ENCODE data around the gene SPACA4. TPM values are rescaled to one million over a fixed set of nuclear protein-coding genes. Genes with fewer than 3 reads are reported as not detected.
A peak's percentile ranks its signal among the peaks of the same experiment; 100 is the strongest.

The SPACA4 gene
- total RNA-seq, 1 experiment from 2014 or later, result not detected

GRCh38 chr19:48595833-48596232, 10.7 kb upstream of the SPACA4 start:
- in situ Hi-C loops (cut with HindIII; ENCODE audit: low sequenced_read_pairs), result no loop called here
- no peak for DNase-seq (ENCODE audit: low spot score)

- in situ Hi-C loops (cut with HindIII; ENCODE audit: low sequenced_read_pairs), result no loop called here
- DNase-seq (ENCODE audit: low spot score), result no peak
These were observed 10.3 kb upstream of the SPACA4 start for GRCh38 chr19:48596237-48596636.

- in situ Hi-C loops (cut with HindIII; ENCODE audit: low sequenced_read_pairs), result no loop called here
- no peak for DNase-seq (ENCODE audit: low spot score)
These were observed 9.7 kb upstream of the SPACA4 start for GRCh38 chr19:48596679-48597465.

GRCh38 chr19:48598996-48599700, 7.4 kb upstream of the SPACA4 start:
- in situ Hi-C loops (cut with HindIII; ENCODE audit: low sequenced_read_pairs), result no loop called here
- DNase-seq (ENCODE audit: low spot score), result no peak

GRCh38 chr19:48600679-48601417, 5.7 kb upstream of the SPACA4 start:
- DNase-seq (ENCODE audit: low spot score), result no peak
- in situ Hi-C loops (cut with HindIII; ENCODE audit: low sequenced_read_pairs), result no loop called here

- in situ Hi-C loops (cut with HindIII; ENCODE audit: low sequenced_read_pairs), result no loop called here
- DNase-seq (ENCODE audit: low spot score), result no peak
These were observed 3.5 kb upstream of the SPACA4 start for GRCh38 chr19:48603001-48603400.

GRCh38 chr19:48603449-48603848, 3.1 kb upstream of the SPACA4 start:
- no peak for DNase-seq (ENCODE audit: low spot score)
- in situ Hi-C loops (cut with HindIII; ENCODE audit: low sequenced_read_pairs), result no loop called here

- in situ Hi-C loops (cut with HindIII; ENCODE audit: low sequenced_read_pairs), result no loop called here
- no peak for DNase-seq (ENCODE audit: low spot score)
These were observed 2.7 kb upstream of the SPACA4 start for GRCh38 chr19:48603850-48604249.

GRCh38 chr19:48607359-48607755, 815 bp downstream of the SPACA4 start:
- in situ Hi-C loops (cut with HindIII; ENCODE audit: low sequenced_read_pairs), result no loop called here
- DNase-seq (ENCODE audit: low spot score), result no peak

- peak; percentile 43 for DNase-seq (ENCODE audit: low spot score)
- in situ Hi-C loops (cut with HindIII; ENCODE audit: low sequenced_read_pairs), result no loop called here
These were observed 2.3 kb downstream of the SPACA4 start for GRCh38 chr19:48608798-48609263.

- no peak for DNase-seq (ENCODE audit: low spot score)
- in situ Hi-C loops (cut with HindIII; ENCODE audit: low sequenced_read_pairs), result no loop called here
These were observed 3.1 kb downstream of the SPACA4 start for GRCh38 chr19:48609571-48610108.

- in situ Hi-C loops (cut with HindIII; ENCODE audit: low sequenced_read_pairs), result no loop called here
- no peak for DNase-seq (ENCODE audit: low spot score)
These were observed 5.3 kb downstream of the SPACA4 start for GRCh38 chr19:48611872-48612271.

GRCh38 chr19:48613024-48613851, 6.7 kb downstream of the SPACA4 start:
- peak; percentile 75 for DNase-seq (ENCODE audit: low spot score)

GRCh38 chr19:48613852-48614435, 7.4 kb downstream of the SPACA4 start:
- peak; percentile 54 for DNase-seq (ENCODE audit: low spot score)
- in situ Hi-C loops (cut with HindIII; ENCODE audit: low sequenced_read_pairs), result no loop called here

More at GRCh38 chr19:48613024-48613851, 6.7 kb downstream of the SPACA4 start:
- in situ Hi-C loops (cut with HindIII; ENCODE audit: low sequenced_read_pairs), result no loop called here

- peak; percentile 27 for DNase-seq (ENCODE audit: low spot score)
- in situ Hi-C loops (cut with HindIII; ENCODE audit: low sequenced_read_pairs), result no loop called here
These were observed 8.1 kb downstream of the SPACA4 start, which contains the start of gene FAM83E for GRCh38 chr19:48614436-48615230. Gene FAM83E (minus strand): TSS chr19:48615076. CDS start chr19:48613372, 1,704 bp downstream.

- in situ Hi-C loops (cut with HindIII; ENCODE audit: low sequenced_read_pairs), result no loop called here
These were observed 8.9 kb downstream of the SPACA4 start for GRCh38 chr19:48615231-48616040.

GRCh38 chr19:48616041-48616436, 9.5 kb downstream of the SPACA4 start:
- in situ Hi-C loops (cut with HindIII; ENCODE audit: low sequenced_read_pairs), result no loop called here
- DNase-seq (ENCODE audit: low spot score), result peak; percentile 7

More at GRCh38 chr19:48615231-48616040, 8.9 kb downstream of the SPACA4 start:
- peak; percentile 14 for DNase-seq (ENCODE audit: low spot score)

All from G401 (cell line).